AG08395 (cell line): ENCODE results near the gene RPL10.
A peak's percentile ranks its signal among the peaks of the same experiment; 100 is the strongest.
"Not testable (repeated sequence)": the region's sequence is repeated elsewhere in the genome, so short reads cannot be mapped to it uniquely, and the experiment has no call there.

Source experiments
- DNase-seq: peaks from one replicate; pipeline ENCODE4 v3.0.0; 2012; ENCODE audit warnings: mixed read lengths, low spot score

The RPL10 gene

DNA sequence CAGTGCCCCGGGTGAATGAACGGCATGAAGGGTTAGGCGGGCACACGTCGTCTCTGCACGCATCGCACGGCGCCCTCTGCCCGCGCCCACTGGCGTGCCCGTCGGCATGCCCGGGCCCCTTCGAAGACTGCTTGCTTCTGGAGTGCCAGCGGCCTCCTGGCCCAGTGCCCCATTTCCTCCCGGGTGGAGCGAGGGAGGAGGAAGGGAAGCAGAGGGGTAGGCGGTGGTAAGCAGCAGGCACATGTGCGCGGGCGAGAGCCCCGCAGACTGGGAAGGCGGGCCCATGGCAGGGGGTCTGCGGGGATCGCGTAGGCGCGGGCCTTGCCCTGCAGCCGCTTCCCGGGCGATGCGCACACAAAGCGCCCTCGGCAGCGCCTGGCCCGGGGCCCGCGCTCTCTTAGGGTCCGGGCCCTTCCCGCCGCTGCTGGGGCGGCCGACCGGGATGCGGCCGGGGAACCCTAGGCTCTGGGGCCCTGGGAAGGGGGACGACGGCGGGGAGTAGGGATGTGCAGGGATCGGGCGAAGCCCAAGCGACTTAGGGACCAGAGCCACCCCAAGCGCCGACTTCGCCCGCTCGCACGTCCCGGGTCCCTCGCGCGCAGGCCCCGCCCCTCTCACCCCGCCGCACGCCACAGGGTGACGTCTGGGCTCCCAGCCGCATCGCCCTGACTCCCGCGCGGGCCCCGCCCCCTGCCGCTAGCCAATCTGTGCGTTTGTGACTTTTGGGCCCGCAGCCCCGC lies 19.9 kb upstream of the RPL10 start:
- no peak for DNase-seq

DNA sequence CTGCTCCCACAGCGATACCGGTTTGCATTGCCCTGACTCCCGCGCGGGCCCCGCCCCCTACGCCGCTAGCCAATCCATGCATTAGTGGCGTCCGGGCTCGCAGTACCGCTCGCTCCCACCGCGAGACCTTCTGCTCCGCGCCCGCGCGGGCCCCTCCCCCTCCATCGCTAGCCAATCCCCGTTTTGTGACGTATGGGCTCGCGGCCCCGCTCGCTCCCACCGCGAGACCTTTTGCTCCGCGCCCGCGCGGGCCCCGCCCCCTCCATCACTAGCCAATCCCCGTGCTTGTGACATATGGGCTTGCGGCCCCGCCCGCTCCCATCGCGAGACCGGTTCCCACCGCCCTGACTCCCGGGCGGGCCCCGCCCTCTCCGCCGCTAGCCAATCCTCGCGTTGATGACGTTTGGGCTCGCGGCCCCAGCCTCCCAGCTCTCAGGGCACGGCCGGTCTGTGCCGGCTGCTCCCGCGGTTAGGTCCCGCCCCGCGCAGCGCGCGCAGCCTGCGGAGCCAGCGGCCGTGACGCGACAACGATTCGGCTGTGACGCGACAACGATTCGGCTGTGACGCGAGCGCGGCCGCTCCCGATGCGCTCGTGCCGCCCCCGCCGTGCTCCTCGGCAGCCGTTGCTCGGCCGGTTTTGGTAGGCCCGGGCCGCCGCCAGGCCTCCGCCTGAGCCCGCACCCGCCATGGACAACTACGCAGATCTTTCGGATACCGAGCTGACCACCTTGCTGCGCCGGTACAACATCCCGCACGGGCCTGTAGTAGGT lies 19.2 kb upstream of the RPL10 start, which contains the start of gene EMD:
Gene EMD (plus strand): TSS at position 497 of the 770 bp plus-strand sequence. CDS start 190 bp downstream, at position 687.
- DNase-seq, result peak; percentile 85

DNA sequence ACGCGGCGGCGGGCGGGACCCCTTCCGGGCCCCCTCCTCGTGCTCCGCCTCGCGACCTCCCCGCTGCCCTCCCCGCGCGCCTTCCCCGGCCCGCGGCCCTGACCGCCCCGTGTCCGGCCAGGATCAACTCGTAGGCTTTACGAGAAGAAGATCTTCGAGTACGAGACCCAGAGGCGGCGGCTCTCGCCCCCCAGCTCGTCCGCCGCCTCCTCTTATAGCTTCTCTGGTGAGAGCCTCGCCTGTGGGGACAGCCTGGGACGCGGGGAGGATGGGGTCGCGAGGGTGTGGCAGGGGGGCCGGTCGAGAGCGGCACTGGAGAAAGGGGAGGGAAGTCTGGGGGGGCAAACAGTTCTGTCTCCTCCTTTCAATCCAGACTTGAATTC lies 18.6 kb upstream of the RPL10 start:
- DNase-seq, result no peak

DNA sequence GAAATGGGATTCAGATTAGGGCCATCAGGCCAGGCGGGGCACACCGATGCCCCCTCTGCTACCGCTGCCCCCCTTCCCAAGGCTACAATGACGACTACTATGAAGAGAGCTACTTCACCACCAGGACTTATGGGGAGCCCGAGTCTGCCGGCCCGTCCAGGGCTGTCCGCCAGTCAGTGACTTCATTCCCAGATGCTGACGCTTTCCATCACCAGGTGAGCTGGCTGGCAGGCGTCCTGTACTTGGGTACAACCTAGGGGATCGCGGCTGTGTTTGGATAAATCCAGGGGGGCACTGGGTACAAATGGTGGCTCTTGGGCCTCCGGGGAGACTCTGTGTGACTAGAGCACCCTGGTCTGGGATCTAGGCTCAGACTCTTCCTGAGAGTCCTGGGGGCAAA lies 18.0 kb upstream of the RPL10 start:
- no peak for DNase-seq

DNA sequence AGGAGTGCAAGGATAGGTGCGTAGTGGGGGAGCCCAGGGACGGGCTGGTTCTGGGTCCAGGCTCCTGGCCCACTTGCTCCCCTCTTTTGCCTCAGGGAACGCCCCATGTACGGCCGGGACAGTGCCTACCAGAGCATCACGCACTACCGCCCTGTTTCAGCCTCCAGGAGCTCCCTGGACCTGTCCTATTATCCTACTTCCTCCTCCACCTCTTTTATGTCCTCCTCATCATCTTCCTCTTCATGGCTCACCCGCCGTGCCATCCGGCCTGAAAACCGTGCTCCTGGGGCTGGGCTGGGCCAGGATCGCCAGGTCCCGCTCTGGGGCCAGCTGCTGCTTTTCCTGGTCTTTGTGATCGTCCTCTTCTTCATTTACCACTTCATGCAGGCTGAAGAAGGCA lies 17.4 kb upstream of the RPL10 start:
- no peak for DNase-seq

DNA sequence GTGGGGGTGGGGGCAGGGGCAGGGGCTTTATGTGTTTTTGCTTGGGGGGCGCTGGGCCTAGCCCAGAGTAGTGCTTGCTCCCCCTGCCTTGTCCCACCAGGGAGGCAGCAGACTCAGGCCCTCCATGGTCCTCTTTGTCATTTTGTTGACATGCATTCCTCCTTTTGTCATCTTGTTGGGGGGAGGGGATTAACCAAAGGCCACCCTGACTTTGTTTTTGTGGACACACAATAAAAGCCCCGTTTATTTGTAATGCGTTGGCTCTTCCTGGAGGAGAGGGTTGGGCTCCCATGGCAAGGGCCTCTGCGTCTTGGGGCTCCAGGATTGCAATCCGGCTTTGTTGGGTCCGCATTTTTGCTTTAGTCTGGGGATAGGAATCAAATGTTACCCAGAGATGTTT lies 16.9 kb upstream of the RPL10 start:
- no peak for DNase-seq

DNA sequence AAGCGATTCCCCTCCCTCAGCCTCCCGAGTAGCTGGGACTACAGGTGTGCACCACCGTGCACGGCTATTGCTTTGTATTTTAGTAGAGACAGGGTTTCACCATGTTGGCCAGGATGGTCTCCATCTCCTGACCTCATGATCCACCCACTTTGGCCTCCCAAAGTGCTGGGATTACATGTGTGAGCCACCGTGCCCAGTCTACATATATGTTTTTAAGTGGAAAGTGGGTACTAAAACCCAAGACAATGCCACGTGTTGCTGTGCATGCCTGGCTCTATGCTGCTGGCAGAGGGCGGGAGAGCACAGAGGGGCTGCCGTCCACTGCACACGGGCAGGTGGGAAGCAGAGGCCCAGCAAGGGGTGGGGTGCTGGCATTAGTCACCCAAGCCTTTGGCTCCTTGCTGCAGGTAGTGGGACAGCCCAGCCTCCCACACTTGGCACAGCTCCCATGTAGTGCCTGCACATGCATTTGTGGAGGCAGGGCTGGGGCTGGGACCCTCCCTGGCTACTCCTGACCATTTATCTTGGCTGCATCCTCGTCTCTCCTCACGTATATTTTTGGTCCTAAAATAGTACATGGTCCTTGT lies 15.6 kb upstream of the RPL10 start:
- DNase-seq, result no peak

DNA sequence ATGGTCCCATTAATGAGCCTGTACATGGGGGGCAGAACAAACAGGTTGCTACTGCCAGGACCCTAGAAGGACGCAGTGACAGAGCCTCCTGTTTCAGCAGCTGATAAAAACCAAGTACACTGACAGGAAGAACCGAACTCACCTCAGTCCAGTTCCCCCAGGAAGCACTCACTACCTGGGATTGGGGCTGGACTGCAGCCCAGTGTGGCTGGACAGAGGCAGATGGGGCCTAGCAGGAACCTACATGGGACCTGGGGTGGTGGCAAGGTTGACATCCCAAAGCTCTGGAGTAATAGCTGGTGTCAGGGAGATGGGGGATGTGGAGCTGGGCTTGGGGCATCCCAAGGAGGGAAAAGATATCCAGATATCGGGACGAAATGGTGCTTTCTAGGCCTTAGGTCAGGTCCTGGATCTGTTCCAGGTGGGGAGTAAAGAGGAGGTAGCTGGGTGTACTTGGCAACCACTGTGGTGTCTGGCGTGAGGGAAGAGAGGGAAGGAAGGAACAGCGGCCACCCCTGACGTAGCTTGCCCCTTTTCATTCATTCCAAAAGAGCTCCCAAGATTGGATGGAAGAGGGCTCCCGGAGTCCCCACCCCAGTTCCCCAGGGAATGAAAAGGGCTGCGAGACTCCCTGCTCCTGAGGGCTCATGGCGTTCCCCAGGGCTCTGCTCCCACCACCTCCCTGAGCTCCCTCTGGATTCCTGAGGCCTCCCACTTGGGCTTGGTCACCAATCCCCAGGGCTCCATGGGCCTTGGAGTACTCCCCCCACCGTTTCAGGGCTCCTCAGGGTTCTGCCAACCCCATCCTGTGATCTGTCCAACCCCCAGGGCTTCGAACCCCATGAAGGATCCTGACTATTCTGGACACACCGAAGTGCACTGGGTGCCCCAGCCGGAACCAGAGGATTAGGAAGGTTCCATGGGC lies 14.6 kb upstream of the RPL10 start:
- no peak for DNase-seq

DNA sequence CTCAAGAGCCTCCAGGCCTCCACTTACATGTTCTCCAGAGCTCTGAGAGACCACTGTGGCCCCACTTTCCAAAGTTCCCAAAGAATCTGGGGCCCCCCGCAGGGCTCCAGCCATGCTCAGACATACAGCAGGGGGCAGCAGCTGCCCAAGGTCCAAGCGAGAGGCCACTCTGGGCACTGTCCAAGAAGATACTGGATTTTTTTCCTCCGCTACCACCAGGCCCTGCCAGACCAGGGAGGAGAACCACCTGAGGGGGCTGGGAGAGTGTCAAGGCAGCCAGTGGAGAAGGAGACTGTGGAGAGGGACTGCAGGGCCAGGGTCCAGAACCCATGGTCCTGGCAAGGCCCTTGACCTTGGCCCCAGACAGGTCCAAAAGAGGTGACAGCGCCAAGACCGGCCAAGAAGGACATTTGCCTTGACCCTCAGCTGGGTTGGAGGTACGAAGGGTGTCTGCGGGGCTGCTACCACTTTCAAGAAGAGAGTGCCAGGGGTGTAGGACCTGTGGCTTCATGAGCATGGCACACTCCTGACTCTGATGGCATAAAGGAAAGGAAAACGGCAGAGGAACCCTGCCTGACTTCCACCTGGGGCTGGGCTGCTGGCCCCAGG lies 13.8 kb upstream of the RPL10 start:
- no peak for DNase-seq

DNA sequence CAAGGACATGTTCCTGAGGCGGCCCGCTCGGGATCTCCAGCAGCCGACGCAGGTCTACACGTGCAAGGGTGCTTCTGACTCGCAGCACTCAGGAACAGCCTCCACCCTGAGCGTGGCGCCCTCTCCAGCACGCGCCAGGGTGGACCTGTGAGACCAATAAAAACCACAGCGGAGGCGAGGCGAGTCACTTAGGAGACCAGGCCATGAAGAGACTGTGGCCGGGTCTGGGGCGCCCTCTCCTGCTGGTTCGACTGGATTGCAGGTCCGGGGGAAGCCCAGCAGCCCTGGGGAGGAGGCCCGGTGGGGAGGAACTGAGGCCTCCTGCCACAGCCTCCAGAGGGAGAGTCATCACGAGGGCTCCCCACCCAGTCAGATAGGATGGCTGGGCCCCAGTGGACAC lies 10.1 kb upstream of the RPL10 start:
- DNase-seq, result not testable (repeated sequence)

DNA sequence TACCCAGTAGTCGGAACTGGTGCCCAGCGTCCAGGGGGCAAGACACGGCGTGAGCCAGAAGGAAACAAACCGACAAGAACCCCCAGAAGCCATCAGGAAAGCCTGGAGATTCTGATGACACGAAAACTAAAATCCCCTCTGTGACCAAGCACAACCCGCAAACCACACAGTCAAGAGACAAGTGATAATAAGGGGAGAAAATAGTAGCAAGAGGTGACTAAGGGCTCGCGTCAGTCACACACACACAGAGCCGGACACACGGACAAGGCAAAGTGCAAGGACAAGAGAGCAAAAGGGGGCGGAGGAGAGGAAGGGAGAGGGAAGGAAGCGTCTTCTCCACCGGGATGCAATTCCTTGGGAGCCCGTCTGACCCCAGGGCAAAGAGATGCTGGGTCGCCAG lies 9.5 kb upstream of the RPL10 start:
- not testable (repeated sequence) for DNase-seq

DNA sequence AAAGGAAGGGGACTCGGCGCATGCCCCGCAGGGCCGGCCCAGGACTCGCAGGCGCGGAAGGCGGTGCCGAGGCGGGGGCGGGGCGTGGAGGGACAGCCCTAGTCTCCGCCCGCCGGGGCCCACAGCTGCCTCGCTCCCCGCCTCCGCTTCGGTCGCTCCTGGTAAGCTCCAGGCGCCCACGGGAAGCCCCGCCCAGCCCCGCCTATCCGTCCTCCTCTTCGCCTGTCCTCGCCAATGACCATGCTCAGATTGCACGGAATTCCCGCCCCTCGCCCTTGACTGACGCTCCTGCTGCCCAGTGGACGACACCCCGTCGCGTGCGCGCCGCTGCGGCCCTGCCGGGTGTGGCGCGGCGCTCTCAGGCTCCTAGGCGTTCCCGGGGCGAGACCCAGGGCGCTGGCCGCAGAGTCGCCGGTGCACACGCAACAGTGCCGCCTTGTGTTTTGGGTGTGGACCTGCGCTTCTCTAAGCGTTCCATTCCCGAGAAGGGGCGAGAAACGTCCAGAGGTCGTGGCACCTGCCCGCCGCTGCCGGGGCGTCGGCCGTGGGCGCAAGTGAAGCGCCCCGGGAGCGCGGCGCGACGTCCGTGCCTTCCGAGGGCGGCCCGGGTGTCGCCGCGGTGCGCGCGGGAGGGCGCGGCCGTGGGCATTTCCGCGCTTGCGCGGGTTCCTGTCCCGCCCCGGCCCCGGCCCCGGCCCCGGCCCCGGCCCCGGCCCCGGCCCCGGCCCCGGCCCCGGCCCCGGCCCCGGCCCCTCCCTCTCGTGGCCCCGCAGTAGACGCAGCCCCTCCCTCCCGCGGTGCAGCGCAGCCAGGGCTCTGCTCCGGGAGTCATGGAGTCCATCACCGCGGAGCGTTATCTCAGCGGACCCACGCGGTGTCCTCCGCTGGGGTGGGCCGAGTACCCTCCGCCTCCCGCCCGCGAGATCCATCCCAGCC lies 8.1 kb upstream of the RPL10 start:
- DNase-seq, result not testable (repeated sequence)

DNA sequence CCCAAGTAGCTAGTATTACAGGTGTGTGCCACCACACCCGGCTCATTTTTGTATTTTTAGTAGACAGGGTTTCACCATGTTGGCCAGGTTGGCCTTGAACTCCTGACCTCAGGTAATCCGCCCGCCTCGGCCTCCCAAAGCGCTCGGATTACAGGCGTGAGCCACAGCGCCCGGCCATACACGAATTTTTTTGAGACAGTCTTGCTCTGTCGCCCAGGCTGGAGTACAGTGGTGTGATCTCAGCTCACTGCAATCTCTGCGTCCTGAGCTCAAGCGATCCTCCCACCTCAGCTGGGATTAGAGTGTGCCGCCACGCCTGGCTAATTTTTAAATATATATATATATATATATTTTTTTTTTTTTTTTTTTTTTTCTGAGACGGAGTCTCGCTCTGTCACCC lies 1.8 kb upstream of the RPL10 start:
- DNase-seq, result not testable (repeated sequence)

DNA sequence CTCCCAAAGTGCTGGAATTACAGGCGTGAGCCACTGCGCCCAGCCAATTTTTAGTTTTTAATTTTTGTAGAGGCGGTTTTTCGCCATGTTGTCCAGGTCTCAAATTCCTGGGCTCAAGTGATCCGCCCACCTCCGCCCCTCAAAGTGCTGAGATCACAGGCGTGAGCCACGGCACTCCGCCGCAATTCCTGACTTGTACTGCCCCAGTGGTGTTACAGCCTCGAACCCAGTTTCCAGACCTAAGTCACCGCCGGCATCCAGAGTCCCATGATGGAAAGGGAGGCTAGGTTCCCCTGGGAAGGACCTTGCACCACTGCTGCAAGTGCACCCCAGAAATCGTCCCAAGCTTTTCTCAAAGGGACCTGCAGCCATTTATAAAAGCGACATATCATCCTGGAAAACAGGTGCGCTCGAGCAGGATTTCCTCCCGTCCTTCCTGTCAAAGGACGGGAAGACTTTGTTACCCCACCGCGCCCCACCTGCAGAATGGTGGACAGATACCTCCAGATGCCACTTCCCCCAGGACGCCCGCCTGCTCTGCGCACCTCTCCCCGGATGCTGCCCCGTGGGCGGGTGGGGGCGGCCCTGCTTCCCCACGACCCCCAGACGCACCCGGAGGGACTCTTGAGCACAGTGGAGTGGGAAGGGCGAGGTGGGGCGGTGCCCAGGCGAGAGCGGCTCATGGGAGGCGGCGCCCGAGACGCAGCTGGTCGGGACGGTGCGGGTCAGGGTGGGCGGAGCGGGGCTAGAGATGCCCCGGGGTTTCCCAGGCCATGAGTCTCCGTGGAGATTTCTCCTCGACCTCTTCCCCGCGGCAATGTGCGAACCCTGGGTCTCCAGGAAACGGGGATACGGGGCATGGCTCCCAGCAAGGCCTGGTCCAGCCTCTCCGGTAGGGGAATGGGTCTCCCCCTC lies 947 bp upstream of the RPL10 start:
- peak; percentile 46 for DNase-seq

DNA sequence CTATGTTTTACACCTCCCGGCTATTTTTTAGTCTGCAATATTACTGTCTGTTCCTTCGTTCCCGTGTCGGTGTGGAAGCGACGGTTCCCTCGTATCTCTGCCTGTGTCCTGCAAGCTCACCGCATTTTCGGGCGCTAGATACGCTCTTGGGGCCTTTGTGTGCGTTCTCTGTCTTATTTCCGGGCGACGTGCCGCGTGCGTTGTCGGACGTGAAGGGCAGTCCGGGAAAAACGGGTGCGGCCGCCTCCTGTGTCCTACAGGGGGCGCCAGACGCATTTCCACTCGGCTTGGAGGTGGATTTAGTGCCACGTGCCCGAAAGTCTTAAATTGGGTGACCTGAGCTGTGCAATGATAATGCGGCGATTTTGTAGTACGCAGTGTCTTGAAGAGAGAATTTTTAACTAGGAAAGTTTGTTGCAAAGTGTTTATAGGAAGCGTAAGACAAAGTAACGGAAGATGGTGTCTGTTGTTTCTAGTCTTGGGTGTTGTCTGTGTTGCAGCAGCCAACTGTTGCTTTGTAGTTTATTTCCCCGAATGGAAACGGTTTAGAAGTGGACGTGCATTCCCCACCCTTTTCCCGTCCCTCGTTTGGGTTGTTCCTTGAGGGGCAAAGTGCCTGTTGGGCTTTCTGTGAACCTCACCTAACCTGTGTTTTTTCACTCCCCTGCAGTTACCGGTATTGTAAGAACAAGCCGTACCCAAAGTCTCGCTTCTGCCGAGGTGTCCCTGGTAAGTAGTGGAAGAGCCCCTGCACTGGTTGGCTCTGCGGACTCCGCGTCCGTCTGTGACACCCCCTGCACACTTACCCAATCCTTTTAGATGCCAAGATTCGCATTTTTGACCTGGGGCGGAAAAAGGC lies 720 bp downstream of the RPL10 start:
- peak; percentile 32 for DNase-seq

DNA sequence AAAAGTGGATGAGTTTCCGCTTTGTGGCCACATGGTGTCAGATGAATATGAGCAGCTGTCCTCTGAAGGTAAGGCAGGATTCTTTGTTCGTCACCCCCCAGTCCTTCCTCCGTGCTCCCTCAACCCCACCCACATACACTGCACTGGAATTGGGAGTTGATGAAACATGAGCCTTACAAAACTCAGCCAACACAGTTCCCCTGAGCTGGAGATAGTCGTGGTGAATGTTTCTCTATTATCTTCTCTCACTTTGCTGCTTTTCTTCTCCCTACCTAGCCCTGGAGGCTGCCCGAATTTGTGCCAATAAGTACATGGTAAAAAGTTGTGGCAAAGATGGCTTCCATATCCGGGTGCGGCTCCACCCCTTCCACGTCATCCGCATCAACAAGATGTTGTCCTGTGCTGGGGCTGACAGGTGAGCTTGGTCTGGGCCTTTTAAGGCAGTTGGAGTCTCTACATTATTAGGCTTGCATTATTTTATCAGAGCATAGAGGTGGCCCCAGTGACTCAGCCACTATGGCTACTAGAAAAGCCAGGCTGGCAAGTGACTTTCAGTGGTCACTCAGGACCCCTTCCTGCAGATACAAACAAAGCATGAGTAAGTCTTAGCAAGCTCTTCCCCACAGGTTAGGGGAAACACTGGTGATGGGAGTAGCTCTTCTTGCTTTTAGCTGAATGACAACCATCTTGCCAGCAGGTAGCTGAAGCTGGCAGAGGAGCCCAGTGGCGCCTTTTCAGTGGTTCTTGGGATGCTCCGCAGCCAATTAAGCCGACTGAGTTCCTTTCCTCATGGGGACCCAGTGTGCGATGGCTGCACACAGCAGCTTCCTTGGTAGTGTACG lies 1.6 kb downstream of the RPL10 start:
- no peak for DNase-seq

DNA sequence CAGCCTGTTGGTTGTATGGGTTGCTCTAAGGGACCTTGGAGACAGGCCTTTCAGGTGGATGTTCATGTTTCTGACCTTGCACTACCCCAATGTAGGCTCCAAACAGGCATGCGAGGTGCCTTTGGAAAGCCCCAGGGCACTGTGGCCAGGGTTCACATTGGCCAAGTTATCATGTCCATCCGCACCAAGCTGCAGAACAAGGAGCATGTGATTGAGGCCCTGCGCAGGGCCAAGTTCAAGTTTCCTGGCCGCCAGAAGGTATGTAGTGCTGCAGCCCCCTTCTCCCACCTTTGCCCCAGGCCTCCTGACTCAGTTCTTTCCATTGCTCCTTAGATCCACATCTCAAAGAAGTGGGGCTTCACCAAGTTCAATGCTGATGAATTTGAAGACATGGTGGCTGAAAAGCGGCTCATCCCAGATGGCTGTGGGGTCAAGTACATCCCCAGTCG lies 2.2 kb downstream of the RPL10 start:
- DNase-seq, result not testable (repeated sequence)
